Measurements from ENCODE around the gene HOXB3. TPM values are rescaled to one million over a fixed set of nuclear protein-coding genes. Genes with fewer than 3 reads are reported as not detected.

Gene HOXB3
- total RNA-seq, 1 experiment from 2014 or later = 6.0 TPM

DNA sequence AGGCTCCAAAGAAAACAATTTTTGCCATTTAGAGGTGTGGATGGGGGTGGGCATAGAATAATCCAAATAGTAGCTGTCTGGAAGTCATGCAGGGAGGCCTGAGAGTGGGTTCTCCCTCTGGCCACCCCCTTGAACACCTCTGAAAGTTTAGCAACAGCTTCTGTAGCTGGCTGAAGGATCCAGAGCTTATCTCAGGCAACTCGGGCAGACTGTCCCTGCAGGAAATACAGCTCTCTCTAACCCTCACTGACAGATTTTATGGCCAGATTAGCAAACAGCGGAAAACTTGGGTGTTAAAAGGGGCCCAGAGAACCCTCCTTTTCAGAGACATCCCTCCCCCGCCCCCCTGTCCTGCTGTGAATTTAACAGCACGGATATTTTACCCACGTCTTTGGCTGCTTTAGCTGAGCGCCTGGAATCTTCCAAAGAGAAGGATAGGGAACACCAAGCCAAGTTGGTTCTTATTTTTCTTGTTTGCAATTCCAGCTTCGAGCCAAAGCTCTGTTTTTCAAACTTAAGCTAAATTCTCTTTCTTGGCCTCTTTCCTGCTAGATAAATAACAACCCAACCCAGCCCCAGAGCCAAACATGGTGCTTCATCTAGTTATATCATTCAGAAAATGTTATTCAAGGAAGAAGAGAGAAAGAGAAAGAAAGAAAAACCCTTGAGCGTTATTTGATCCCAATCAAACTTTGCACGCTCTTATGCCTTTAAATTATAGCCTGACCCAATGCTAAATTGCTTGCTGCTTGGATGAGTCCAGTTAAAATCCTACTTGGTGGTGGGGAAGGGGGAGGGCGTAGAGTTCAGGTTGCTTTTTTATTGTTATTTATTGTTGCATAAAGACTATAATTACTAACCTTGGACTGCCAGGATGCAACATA is 42.9 kb downstream of the HOXB3 start:
- H4K20me1 ChIP-seq (ENCODE audit: low read length) = no peaks in the 10 kb centered on the region
- BruUV-seq (replicated peaks) = no TSS peak
- H3K4me2 ChIP-seq (ENCODE audit: low read length) = no peak overlapping the region
- intact Hi-C loops (cut with micrococcal nuclease) = no loop called here
- H3K36me3 ChIP-seq (ENCODE audit: low read depth, low read length) = no peaks in the 10 kb centered on the region
- H3K4me1 ChIP-seq (ENCODE audit: insufficient read depth, low read length) = no peaks in the 10 kb centered on the region
- ChIA-PET POLR2A (ENCODE audit: unreplicated experiment) (no interaction called here), CTCF (interaction anchor here (0.5 kb wide), 1 partner anchor 448 kb away, joined by 4 read pairs; no protein-coding TSS in a partner anchor)
- H3K27me3 ChIP-seq (ENCODE audit: low read length) = no peaks in the 10 kb centered on the region
- H3K9ac ChIP-seq (ENCODE audit: low read length) = no peak overlapping the region
- no peaks in the 10 kb centered on the region for H3K9me3 ChIP-seq (ENCODE audit: low read length)
- no peak overlapping the region for H3K4me3 ChIP-seq (ENCODE audit: low read length)
- H3K27ac ChIP-seq (ENCODE audit: low read length) = no peak overlapping the region
- TF ChIP-seq EZH2 (IDR thresholded peaks at IDR 0.05; ENCODE audit: low read length, unreplicated experiment) (no peak), EZH2phosphoT487 (IDR thresholded peaks at IDR 0.05; ENCODE audit: borderline replicate concordance, low read length) (no peak)
- TF ChIP-seq, protein P1, sequence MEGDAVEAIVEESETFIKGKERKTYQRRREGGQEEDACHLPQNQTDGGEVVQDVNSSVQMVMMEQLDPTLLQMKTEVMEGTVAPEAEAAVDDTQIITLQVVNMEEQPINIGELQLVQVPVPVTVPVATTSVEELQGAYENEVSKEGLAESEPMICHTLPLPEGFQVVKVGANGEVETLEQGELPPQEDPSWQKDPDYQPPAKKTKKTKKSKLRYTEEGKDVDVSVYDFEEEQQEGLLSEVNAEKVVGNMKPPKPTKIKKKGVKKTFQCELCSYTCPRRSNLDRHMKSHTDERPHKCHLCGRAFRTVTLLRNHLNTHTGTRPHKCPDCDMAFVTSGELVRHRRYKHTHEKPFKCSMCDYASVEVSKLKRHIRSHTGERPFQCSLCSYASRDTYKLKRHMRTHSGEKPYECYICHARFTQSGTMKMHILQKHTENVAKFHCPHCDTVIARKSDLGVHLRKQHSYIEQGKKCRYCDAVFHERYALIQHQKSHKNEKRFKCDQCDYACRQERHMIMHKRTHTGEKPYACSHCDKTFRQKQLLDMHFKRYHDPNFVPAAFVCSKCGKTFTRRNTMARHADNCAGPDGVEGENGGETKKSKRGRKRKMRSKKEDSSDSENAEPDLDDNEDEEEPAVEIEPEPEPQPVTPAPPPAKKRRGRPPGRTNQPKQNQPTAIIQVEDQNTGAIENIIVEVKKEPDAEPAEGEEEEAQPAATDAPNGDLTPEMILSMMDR (conservative IDR thresholded peaks at IDR 0.05; ENCODE audit: low read depth, low read length) = no peak
- ATAC-seq (no peak), DNase-seq (no peak)
- no peaks in the 10 kb centered on the region for H3K9me2 ChIP-seq (replicated peaks; ENCODE audit: low read length)
- no peaks in the 10 kb centered on the region for H3K79me2 ChIP-seq (ENCODE audit: low read length)
- H2AFZ ChIP-seq (ENCODE audit: low read length) = no peak overlapping the region
- no peaks in the 10 kb centered on the region for H3F3A ChIP-seq (ENCODE audit: low read length, unreplicated experiment)

DNA sequence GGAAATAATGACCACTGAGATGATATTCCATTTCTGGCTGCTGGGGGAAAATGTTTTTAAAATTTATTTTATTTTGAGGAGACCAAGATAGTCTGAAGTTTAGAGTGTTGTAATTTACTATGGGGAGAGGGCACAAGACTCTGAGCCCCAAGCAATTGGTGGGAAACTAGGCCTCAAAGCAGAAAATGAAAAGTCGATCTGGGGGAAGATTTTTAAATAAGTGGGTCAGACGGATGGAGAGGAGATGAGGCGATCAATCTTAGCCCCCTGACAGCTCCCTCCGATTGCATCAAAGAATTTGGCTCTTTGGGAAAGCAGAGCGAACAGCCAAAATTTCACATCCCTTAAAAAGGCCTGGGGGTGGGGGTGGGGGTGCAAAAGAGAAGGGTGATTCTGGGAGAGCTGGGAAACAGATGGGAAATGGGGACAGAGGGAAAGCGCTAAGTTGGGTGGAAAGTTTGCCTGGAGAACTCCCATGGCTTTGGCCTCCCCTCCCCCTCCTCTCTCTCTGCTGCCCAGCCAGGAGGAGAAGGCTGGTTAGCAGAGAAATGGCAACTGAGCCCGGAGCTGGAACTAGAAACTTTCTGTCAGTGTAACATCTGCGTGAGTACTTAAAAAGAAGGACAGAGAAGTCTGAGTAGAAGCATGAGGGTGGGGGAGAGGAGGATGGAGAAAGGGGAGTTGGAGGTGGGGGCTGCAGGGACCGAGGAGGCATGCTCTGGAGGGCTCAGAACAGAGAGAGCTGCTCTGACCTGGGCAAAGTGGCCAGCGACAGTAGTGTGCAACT is 43.7 kb downstream of the HOXB3 start:
- H3K27me3 ChIP-seq (ENCODE audit: low read length) = no peaks in the 10 kb centered on the region
- DNase-seq (no peak), ATAC-seq (no peak)
- ChIA-PET POLR2A (ENCODE audit: unreplicated experiment) (no interaction called here), CTCF (interaction anchor here (0.5 kb wide), 1 partner anchor 448 kb away, joined by 4 read pairs; no protein-coding TSS in a partner anchor)
- no peaks in the 10 kb centered on the region for H3K79me2 ChIP-seq (ENCODE audit: low read length)
- H3F3A ChIP-seq (ENCODE audit: low read length, unreplicated experiment) = no peaks in the 10 kb centered on the region
- no peaks in the 10 kb centered on the region for H3K9me3 ChIP-seq (ENCODE audit: low read length)
- H3K9me2 ChIP-seq (replicated peaks; ENCODE audit: low read length) = no peaks in the 10 kb centered on the region
- no peak overlapping the region for H3K9ac ChIP-seq (ENCODE audit: low read length)
- no peaks in the 10 kb centered on the region for H3K4me1 ChIP-seq (ENCODE audit: insufficient read depth, low read length)
- intact Hi-C loops (cut with micrococcal nuclease) = no loop called here
- no peak overlapping the region for H3K4me2 ChIP-seq (ENCODE audit: low read length)
- BruUV-seq (replicated peaks) = no TSS peak
- H4K20me1 ChIP-seq (ENCODE audit: low read length) = no peaks in the 10 kb centered on the region
- TF ChIP-seq EZH2phosphoT487 (IDR thresholded peaks at IDR 0.05; ENCODE audit: borderline replicate concordance, low read length) = no peak
- TF ChIP-seq, protein P1 (conservative IDR thresholded peaks at IDR 0.05; ENCODE audit: low read depth, low read length) = no peak
- no peak for TF ChIP-seq EZH2 (IDR thresholded peaks at IDR 0.05; ENCODE audit: low read length, unreplicated experiment)
- H3K27ac ChIP-seq (ENCODE audit: low read length) = no peak overlapping the region
- H3K36me3 ChIP-seq (ENCODE audit: low read depth, low read length) = no peaks in the 10 kb centered on the region
- no peak overlapping the region for H2AFZ ChIP-seq (ENCODE audit: low read length)
- H3K4me3 ChIP-seq (ENCODE audit: low read length) = no peak overlapping the region
